Measurements from ENCODE around the gene PLK5.

Gene PLK5

GRCh38 chr19:1555487-1556389 lies 31.9 kb downstream of the PLK5 start:
- in situ Hi-C loops (cut with HindIII; ENCODE audit: low pct_ligation_motif_present, low sequenced_read_pairs), result no loop called here
- Histone ChIP-seq H3K36me3 (replicated peaks) (peaks cover 8% of the 10 kb centered on the region), H3K27ac (no peak overlapping the region), H3K27me3 (replicated peaks) (no peaks in the 10 kb centered on the region), H3K4me3 (ENCODE audit: low read depth, low read length) (no peak overlapping the region)
- TF ChIP-seq, protein P1, sequence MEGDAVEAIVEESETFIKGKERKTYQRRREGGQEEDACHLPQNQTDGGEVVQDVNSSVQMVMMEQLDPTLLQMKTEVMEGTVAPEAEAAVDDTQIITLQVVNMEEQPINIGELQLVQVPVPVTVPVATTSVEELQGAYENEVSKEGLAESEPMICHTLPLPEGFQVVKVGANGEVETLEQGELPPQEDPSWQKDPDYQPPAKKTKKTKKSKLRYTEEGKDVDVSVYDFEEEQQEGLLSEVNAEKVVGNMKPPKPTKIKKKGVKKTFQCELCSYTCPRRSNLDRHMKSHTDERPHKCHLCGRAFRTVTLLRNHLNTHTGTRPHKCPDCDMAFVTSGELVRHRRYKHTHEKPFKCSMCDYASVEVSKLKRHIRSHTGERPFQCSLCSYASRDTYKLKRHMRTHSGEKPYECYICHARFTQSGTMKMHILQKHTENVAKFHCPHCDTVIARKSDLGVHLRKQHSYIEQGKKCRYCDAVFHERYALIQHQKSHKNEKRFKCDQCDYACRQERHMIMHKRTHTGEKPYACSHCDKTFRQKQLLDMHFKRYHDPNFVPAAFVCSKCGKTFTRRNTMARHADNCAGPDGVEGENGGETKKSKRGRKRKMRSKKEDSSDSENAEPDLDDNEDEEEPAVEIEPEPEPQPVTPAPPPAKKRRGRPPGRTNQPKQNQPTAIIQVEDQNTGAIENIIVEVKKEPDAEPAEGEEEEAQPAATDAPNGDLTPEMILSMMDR (IDR thresholded peaks at IDR 0.05; ENCODE audit: low read depth, low read length, missing control alignments), result no peak
- DNase-seq, result no peak

- Histone ChIP-seq H3K27ac (no peak overlapping the region), H3K27me3 (replicated peaks) (no peaks in the 10 kb centered on the region), H3K36me3 (replicated peaks) (peaks cover 8% of the 10 kb centered on the region), H3K4me3 (ENCODE audit: low read depth, low read length) (no peak overlapping the region)
- TF ChIP-seq, protein P1 (IDR thresholded peaks at IDR 0.05; ENCODE audit: low read depth, low read length, missing control alignments), result no peak
- in situ Hi-C loops (cut with HindIII; ENCODE audit: low pct_ligation_motif_present, low sequenced_read_pairs), result no loop called here
- DNase-seq, result no peak
These were observed 32.7 kb downstream of the PLK5 start for GRCh38 chr19:1556390-1557070.

GRCh38 chr19:1558552-1558951 lies 34.7 kb downstream of the PLK5 start:
- in situ Hi-C loops (cut with HindIII; ENCODE audit: low pct_ligation_motif_present, low sequenced_read_pairs), result no loop called here
- DNase-seq, result no peak
- peaks cover 8% of the 10 kb centered on the region for H3K36me3 ChIP-seq (replicated peaks)

GRCh38 chr19:1560286-1560882 lies 36.5 kb downstream of the PLK5 start:
- no peak overlapping the region for H3K27ac ChIP-seq
- DNase-seq, result no peak
- in situ Hi-C loops (cut with HindIII; ENCODE audit: low pct_ligation_motif_present, low sequenced_read_pairs), result no loop called here
- TF ChIP-seq, protein P1 (IDR thresholded peaks at IDR 0.05; ENCODE audit: low read depth, low read length, missing control alignments), result no peak
- no peak overlapping the region for H3K4me3 ChIP-seq (ENCODE audit: low read depth, low read length)
- H3K36me3 ChIP-seq (replicated peaks), result peaks cover 8% of the 10 kb centered on the region
- no peaks in the 10 kb centered on the region for H3K27me3 ChIP-seq (replicated peaks)

More at GRCh38 chr19:1558552-1558951, 34.7 kb downstream of the PLK5 start:
- no peak overlapping the region for H3K4me3 ChIP-seq (ENCODE audit: low read depth, low read length)
- no peaks in the 10 kb centered on the region for H3K27me3 ChIP-seq (replicated peaks)
- no peak overlapping the region for H3K27ac ChIP-seq
- TF ChIP-seq, protein P1 (IDR thresholded peaks at IDR 0.05; ENCODE audit: low read depth, low read length, missing control alignments), result no peak

GRCh38 chr19:1561236-1561842 lies 37.5 kb downstream of the PLK5 start:
- Histone ChIP-seq H3K36me3 (replicated peaks) (peaks cover 6% of the 10 kb centered on the region), H3K4me3 (ENCODE audit: low read depth, low read length) (no peak overlapping the region), H3K27me3 (replicated peaks) (no peaks in the 10 kb centered on the region), H3K27ac (no peak overlapping the region)
- in situ Hi-C loops (cut with HindIII; ENCODE audit: low pct_ligation_motif_present, low sequenced_read_pairs), result no loop called here
- TF ChIP-seq, protein P1 (IDR thresholded peaks at IDR 0.05; ENCODE audit: low read depth, low read length, missing control alignments), result no peak
- no peak for DNase-seq

All from brain microvascular endothelial cell (primary cell).